H9 (cell line): ENCODE results near the gene NTRK2. TPM values are rescaled to one million over a fixed set of nuclear protein-coding genes. Genes with fewer than 3 reads are reported as not detected.
"Not testable (repeated sequence)": the region's sequence is repeated elsewhere in the genome, so short reads cannot be mapped to it uniquely, and the experiment has no call there.

ENCODE experiments used
- DNase-seq: peaks from one replicate; pipeline ENCODE4 v3.0.0-alpha.2; 2017
- H2AFZ ChIP-seq: one replicate; pipeline ENCODE4 v1.6.1; 2013; ENCODE audit warnings: mild to moderate bottlenecking, low read length, control low read depth, moderate library complexity
- H2AK5ac ChIP-seq: 2 replicates; pipeline ENCODE4 v1.6.1; 2013; ENCODE audit warnings: low read length, control low read depth, mixed read lengths; ENCODE audit not compliant: insufficient read length
- H2BK120ac ChIP-seq: one replicate; pipeline ENCODE4 v1.6.1; 2013; ENCODE audit warnings: low read depth, mild to moderate bottlenecking, low read length, control low read depth, inconsistent platforms; ENCODE audit not compliant: poor library complexity, severe bottlenecking
- H2BK12ac ChIP-seq: 2 replicates; pipeline ENCODE4 v1.6.1; 2013; ENCODE audit warnings: low read length, control low read depth, mixed read lengths, low read depth; ENCODE audit not compliant: insufficient read length
- H2BK15ac ChIP-seq: 2 replicates; pipeline ENCODE4 v1.6.1; 2013; ENCODE audit warnings: low read depth, low read length, control low read depth
- H2BK20ac ChIP-seq: one replicate; pipeline ENCODE4 v1.6.1; 2013; ENCODE audit warnings: low read depth, mild to moderate bottlenecking, low read length, control low read depth, inconsistent platforms; ENCODE audit not compliant: poor library complexity, severe bottlenecking
- H2BK5ac ChIP-seq: 2 replicates; pipeline ENCODE4 v1.6.1; 2013; ENCODE audit warnings: low read length, control low read depth, mixed read lengths; ENCODE audit not compliant: insufficient read length
- H3K14ac ChIP-seq: 2 replicates; pipeline ENCODE4 v1.6.1; 2013; ENCODE audit warnings: low read length, control low read depth; ENCODE audit not compliant: insufficient read depth
- H3K18ac ChIP-seq: 2 replicates; pipeline ENCODE4 v1.6.1; 2013; ENCODE audit warnings: low read depth, mild to moderate bottlenecking, mixed read lengths, low read length, control low read depth; ENCODE audit not compliant: insufficient read length
- H3K23ac ChIP-seq: 2 replicates; pipeline ENCODE4 v1.6.1; 2013; ENCODE audit warnings: low read length, control low read depth, mixed read lengths, low read depth; ENCODE audit not compliant: insufficient read length
- H3K23me2 ChIP-seq: 2 replicates; pipeline ENCODE4 v1.6.1; 2013; ENCODE audit warnings: low read depth, mild to moderate bottlenecking, mixed read lengths, low read length, control low read depth; ENCODE audit not compliant: insufficient read length, poor library complexity, severe bottlenecking
- H3K27ac ChIP-seq: 2 replicates; pipeline ENCODE4 v1.5.1; 2013; ENCODE audit warnings: low read length, control low read depth, mixed read lengths, low read depth; ENCODE audit not compliant: insufficient read length
- H3K27me3 ChIP-seq: 2 replicates; pipeline ENCODE4 v1.6.1; 2013; ENCODE audit warnings: low read length, control low read depth, inconsistent platforms; ENCODE audit not compliant: insufficient read depth
- H3K4ac ChIP-seq: 2 replicates; pipeline ENCODE4 v1.6.1; 2013; ENCODE audit warnings: low read depth, mild to moderate bottlenecking, control low read depth, inconsistent platforms, low read length, moderate library complexity
- H3K4me1 ChIP-seq: 2 replicates; pipeline ENCODE4 v1.6.1; 2013; ENCODE audit warnings: low read length, control low read depth, inconsistent platforms; ENCODE audit not compliant: insufficient read depth
- H3K4me2 ChIP-seq: 2 replicates; pipeline ENCODE4 v1.6.1; 2013; ENCODE audit warnings: low read length, control low read depth, mixed read lengths; ENCODE audit not compliant: insufficient read length, insufficient read depth
- H3K56ac ChIP-seq: 2 replicates; pipeline ENCODE4 v1.6.1; 2013; ENCODE audit warnings: low read depth, mild to moderate bottlenecking, mixed read lengths, low read length, control low read depth; ENCODE audit not compliant: insufficient read length
- H3K79me1 ChIP-seq: 2 replicates; pipeline ENCODE4 v1.6.1; 2013; ENCODE audit warnings: low read depth, mild to moderate bottlenecking, moderate library complexity, low read length, control low read depth, inconsistent platforms; ENCODE audit not compliant: insufficient read depth, poor library complexity, severe bottlenecking
- H3K79me2 ChIP-seq: 2 replicates; pipeline ENCODE4 v1.6.1; 2013; ENCODE audit warnings: low read length, control low read depth, inconsistent platforms; ENCODE audit not compliant: insufficient read depth
- H3K9ac ChIP-seq: 2 replicates; pipeline ENCODE4 v1.6.1; 2013; ENCODE audit warnings: low read length, control low read depth, mixed read lengths; ENCODE audit not compliant: insufficient read length; ENCODE audit errors: extremely low read depth
- H3K9me3 ChIP-seq: one replicate; pipeline ENCODE4 v1.6.1; 2013; ENCODE audit warnings: low read depth, low read length, inconsistent platforms; ENCODE audit not compliant: control insufficient read depth
- H3T11ph ChIP-seq: one replicate; pipeline ENCODE4 v1.6.1; 2013; ENCODE audit warnings: mild to moderate bottlenecking, low read length, control low read depth, inconsistent platforms
- H4K20me1 ChIP-seq: one replicate; pipeline ENCODE4 v1.6.1; 2013; ENCODE audit not compliant: control insufficient read depth, insufficient read length, insufficient read depth
- H4K5ac ChIP-seq: 2 replicates; pipeline ENCODE4 v1.6.1; 2013; ENCODE audit warnings: low read depth, mild to moderate bottlenecking, mixed read lengths, low read length, control low read depth; ENCODE audit not compliant: insufficient read length
- H4K8ac ChIP-seq: replicated peaks from 2 replicates; pipeline ENCODE4 v1.6.1; 2013; ENCODE audit warnings: low read length, control low read depth, mixed read lengths, low read depth; ENCODE audit not compliant: insufficient read length
- H4K91ac ChIP-seq: 2 replicates; pipeline ENCODE4 v1.6.1; 2013; ENCODE audit warnings: low read depth, mild to moderate bottlenecking, moderate library complexity, mixed read lengths, low read length, control low read depth; ENCODE audit not compliant: insufficient read length
- H3K27ac Mint-ChIP-seq, 3 experiments: 2 replicates in 2 of 3; 3 replicates in 1 of 3; pipeline ENCODE4 v1.8.0; 2020 to 2021; ENCODE audit warnings: mixed read lengths in 3 of 3, mild to moderate bottlenecking in 1 of 3, moderate library complexity in 1 of 3
- H3K27me3 Mint-ChIP-seq: 2 replicates; pipeline ENCODE4 v1.8.0; 2021; ENCODE audit warnings: low read depth, mild to moderate bottlenecking, moderate library complexity, mixed read lengths
- H3K36me3 Mint-ChIP-seq, 3 experiments: 2 replicates in 2 of 3; 3 replicates in 1 of 3; pipeline ENCODE4 v1.8.0; 2020 to 2021; ENCODE audit warnings: low read depth in 3 of 3, mixed read lengths in 3 of 3; ENCODE audit not compliant: insufficient read depth in 1 of 3
- H3K4me1 Mint-ChIP-seq, 2 experiments: 2 replicates each; pipeline ENCODE4 v1.8.0; 2020; ENCODE audit warnings: mixed read lengths in 2 of 2
- H3K4me3 Mint-ChIP-seq, 2 experiments: 2 replicates in 1 of 2; 3 replicates in 1 of 2; pipeline ENCODE4 v1.8.0; 2020 to 2021; ENCODE audit warnings: mild to moderate bottlenecking in 2 of 2, mixed read lengths in 2 of 2, moderate library complexity in 1 of 2
- H3K9me3 Mint-ChIP-seq, 2 experiments: 2 replicates in 1 of 2; 3 replicates in 1 of 2; pipeline ENCODE4 v1.8.0; 2020; ENCODE audit warnings: mild to moderate bottlenecking in 2 of 2, mixed read lengths in 2 of 2, moderate library complexity in 1 of 2
- CTCF ChIP-seq: fragments of 200-600 bp; sonication (generic); conservative IDR thresholded peaks from 3 replicates; pipeline ENCODE4 v1.8.0; 2021; ENCODE audit warnings: antibody characterized with exemption, mild to moderate bottlenecking
- WGBS: extraction: QIAGEN DNeasy Blood & Tissue Kit; methylation state at CpG from one replicate; pipeline ENCODE4 v1.1.7; 2013; ENCODE audit warnings: missing lambda C conversion rate, low lambda C conversion rate, mixed read lengths; ENCODE audit not compliant: insufficient read length; ENCODE audit errors: extremely low coverage; 5-methylcytosine and 5-hydroxymethylcytosine counted together
- total RNA-seq: library from RNA; stranded (reverse); gene quantifications from 2 replicates; pipeline ENCODE4 v1.2.1, GENCODE V29; 2021

NTRK2 gene
- total RNA-seq, 1 experiment from 2014 or later: 0.02 TPM

- no peaks in the 10 kb centered on the region for H4K20me1 ChIP-seq
- H2AFZ ChIP-seq: no peak overlapping the region
- no peak overlapping the region for H2BK120ac ChIP-seq
- H3K4me3 Mint-ChIP-seq: no peak overlapping the region
- H3K14ac ChIP-seq: no peak overlapping the region
- H2AK5ac ChIP-seq: no peak overlapping the region
- no peaks in the 10 kb centered on the region for H3K36me3 Mint-ChIP-seq
- H3K27ac ChIP-seq: no peak overlapping the region
- H3K18ac ChIP-seq: no peak overlapping the region
- H3K27me3 Mint-ChIP-seq: no peaks in the 10 kb centered on the region
- no peaks in the 10 kb centered on the region for H3K79me1 ChIP-seq
- H3T11ph ChIP-seq: no peak overlapping the region
- no peaks in the 10 kb centered on the region; a peak in 1 of 5 replicates for H3K9me3 Mint-ChIP-seq
- no peak overlapping the region for H3K56ac ChIP-seq
- TF ChIP-seq CTCF: no peak
- H3K9me3 ChIP-seq: no peaks in the 10 kb centered on the region
- H2BK20ac ChIP-seq: no peak overlapping the region
- H3K9ac ChIP-seq: no peak overlapping the region
- H3K4ac ChIP-seq: no peak overlapping the region
- H3K79me2 ChIP-seq: no peaks in the 10 kb centered on the region
- H3K4me2 ChIP-seq: no peak overlapping the region
- no peaks in the 10 kb centered on the region for H3K27me3 ChIP-seq
- H4K91ac ChIP-seq: no peak overlapping the region
- WGBS: no CpG with 5 or more reads among the region's 2 CpGs
- H3K27ac Mint-ChIP-seq: no peak overlapping the region
- H2BK5ac ChIP-seq: no peak overlapping the region
- H2BK15ac ChIP-seq: no peak overlapping the region
- no peak overlapping the region for H3K23ac ChIP-seq
- no peak overlapping the region for H2BK12ac ChIP-seq
- DNase-seq: no peak
- H4K8ac ChIP-seq: no peak overlapping the region
- no peak overlapping the region for H4K5ac ChIP-seq
- H3K23me2 ChIP-seq: no peaks in the 10 kb centered on the region
- peaks cover 21 to 25% of the 10 kb centered on the region in 2 experiments for H3K4me1 Mint-ChIP-seq
- peaks cover 2% of the 10 kb centered on the region; the same call in 1 of the 2 replicates for H3K4me1 ChIP-seq
These were observed 228.7 kb downstream of the NTRK2 start for GRCh38 chr9:84898188-84898587.

- H4K20me1 ChIP-seq, H3K4me1 ChIP-seq, H3K27me3 ChIP-seq, H3K18ac ChIP-seq, H3K79me1 ChIP-seq, H2AFZ ChIP-seq, H3K27ac ChIP-seq, H3K4me2 ChIP-seq, H2BK5ac ChIP-seq, H2BK20ac ChIP-seq, H3K14ac ChIP-seq, H3K79me2 ChIP-seq, H2AK5ac ChIP-seq, DNase-seq, H2BK120ac ChIP-seq, H3K4me3 Mint-ChIP-seq, H2BK12ac ChIP-seq, H3K27me3 Mint-ChIP-seq, H4K5ac ChIP-seq, H3T11ph ChIP-seq, H3K9me3 Mint-ChIP-seq, H3K4ac ChIP-seq, H3K36me3 Mint-ChIP-seq, H3K9ac ChIP-seq, H3K23ac ChIP-seq, H3K27ac Mint-ChIP-seq, H2BK15ac ChIP-seq, H3K9me3 ChIP-seq, H3K56ac ChIP-seq, H4K8ac ChIP-seq, H3K23me2 ChIP-seq, H4K91ac ChIP-seq: not testable (repeated sequence)
- peaks cover 18 to 22% of the 10 kb centered on the region in 2 experiments for H3K4me1 Mint-ChIP-seq
- WGBS: no CpG with 5 or more reads among the region's 6 CpGs
These were observed 229.1 kb downstream of the NTRK2 start for GRCh38 chr9:84898618-84899017.
